IPS DF 6.9 (cell line): ENCODE measurements around the gene ZNF48.

Source experiments
- DNase-seq: peaks from one replicate; pipeline ENCODE4 v3.0.0-alpha.2; 2013; ENCODE audit warnings: low read depth, low spot score
- H3K27ac ChIP-seq: one replicate; pipeline ENCODE4 v1.5.1; 2013; ENCODE audit warnings: low read length, control low read depth
- H3K27me3 ChIP-seq: 2 replicates; pipeline ENCODE4 v1.6.1; 2013; ENCODE audit warnings: mild to moderate bottlenecking, low read length; ENCODE audit not compliant: control insufficient read depth, insufficient read depth
- H3K36me3 ChIP-seq: 2 replicates; pipeline ENCODE4 v1.6.1; 2013; ENCODE audit warnings: low read length; ENCODE audit not compliant: control insufficient read depth, insufficient read depth
- H3K4me1 ChIP-seq: 2 replicates; pipeline ENCODE4 v1.6.1; 2013; ENCODE audit warnings: low read length; ENCODE audit not compliant: control insufficient read depth, insufficient read depth
- H3K4me3 ChIP-seq: 2 replicates; pipeline ENCODE4 v1.5.1; 2013; ENCODE audit warnings: mild to moderate bottlenecking, low read length
- H3K9me3 ChIP-seq: 2 replicates; pipeline ENCODE4 v1.6.1; 2013; ENCODE audit warnings: low read length, inconsistent platforms; ENCODE audit not compliant: control insufficient read depth, insufficient read depth
- WGBS: extraction: QIAGEN DNeasy Blood & Tissue Kit; methylation state at CpG from one replicate; pipeline ENCODE4 v1.1.7; 2013; ENCODE audit warnings: mixed read lengths, missing lambda C conversion rate; ENCODE audit not compliant: insufficient read length, insufficient coverage; 5-methylcytosine and 5-hydroxymethylcytosine counted together

Gene ZNF48

DNA sequence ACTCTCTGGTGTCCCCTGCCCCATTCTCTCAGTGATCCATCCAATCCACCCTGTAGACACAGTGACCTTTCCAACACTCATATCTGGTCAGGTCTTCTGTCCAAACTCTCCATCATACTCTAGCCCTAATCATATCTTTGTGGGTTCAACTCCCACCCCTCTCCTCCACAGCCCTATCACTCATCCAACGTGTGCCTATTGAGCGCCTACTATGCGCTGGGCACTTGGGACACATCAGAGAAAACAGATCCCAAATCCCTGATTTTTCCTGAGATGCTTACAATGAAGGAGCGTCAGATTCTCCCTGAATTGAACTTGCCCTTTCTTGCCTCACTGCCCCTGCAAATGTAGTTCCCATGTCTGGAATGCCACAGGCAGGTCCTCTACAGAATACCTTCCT lies 32.8 kb downstream of the ZNF48 start:
- Histone ChIP-seq H3K27ac (no peak overlapping the region), H3K4me1 (peaks cover 4% of the 10 kb centered on the region; the same call in 1 of the 2 replicates), H3K36me3 (peaks cover 16% of the 10 kb centered on the region; the same call in 1 of the 2 replicates), H3K27me3 (no peaks in the 10 kb centered on the region), H3K4me3 (no peak overlapping the region), H3K9me3 (no peaks in the 10 kb centered on the region)
- no CpG with 5 or more reads among the region's 4 CpGs for WGBS
- no peak for DNase-seq

DNA sequence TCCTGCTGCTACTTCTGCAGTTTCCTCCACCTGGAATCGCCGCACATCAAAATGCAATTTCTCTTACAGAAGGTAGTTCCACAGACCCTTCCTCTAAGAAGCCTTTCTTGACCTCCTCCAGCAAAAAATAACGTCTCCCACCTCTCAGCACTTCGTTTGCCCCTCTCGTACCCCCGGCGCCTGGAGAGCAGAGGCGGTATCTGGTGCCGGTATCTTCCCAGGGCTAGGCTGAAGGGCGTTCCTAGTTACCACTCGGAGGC lies 34.1 kb downstream of the ZNF48 start:
- Histone ChIP-seq H3K27ac (no peak overlapping the region), H3K9me3 (no peaks in the 10 kb centered on the region), H3K4me3 (peak overlapping the region; percentile 66; the same call in 1 of the 2 replicates), H3K36me3 (peaks cover 6% of the 10 kb centered on the region; the same call in 1 of the 2 replicates), H3K4me1 (peaks cover 4% of the 10 kb centered on the region; the same call in 1 of the 2 replicates), H3K27me3 (no peaks in the 10 kb centered on the region)
- no CpG with 5 or more reads among the region's 11 CpGs for WGBS
- DNase-seq, result no peak

DNA sequence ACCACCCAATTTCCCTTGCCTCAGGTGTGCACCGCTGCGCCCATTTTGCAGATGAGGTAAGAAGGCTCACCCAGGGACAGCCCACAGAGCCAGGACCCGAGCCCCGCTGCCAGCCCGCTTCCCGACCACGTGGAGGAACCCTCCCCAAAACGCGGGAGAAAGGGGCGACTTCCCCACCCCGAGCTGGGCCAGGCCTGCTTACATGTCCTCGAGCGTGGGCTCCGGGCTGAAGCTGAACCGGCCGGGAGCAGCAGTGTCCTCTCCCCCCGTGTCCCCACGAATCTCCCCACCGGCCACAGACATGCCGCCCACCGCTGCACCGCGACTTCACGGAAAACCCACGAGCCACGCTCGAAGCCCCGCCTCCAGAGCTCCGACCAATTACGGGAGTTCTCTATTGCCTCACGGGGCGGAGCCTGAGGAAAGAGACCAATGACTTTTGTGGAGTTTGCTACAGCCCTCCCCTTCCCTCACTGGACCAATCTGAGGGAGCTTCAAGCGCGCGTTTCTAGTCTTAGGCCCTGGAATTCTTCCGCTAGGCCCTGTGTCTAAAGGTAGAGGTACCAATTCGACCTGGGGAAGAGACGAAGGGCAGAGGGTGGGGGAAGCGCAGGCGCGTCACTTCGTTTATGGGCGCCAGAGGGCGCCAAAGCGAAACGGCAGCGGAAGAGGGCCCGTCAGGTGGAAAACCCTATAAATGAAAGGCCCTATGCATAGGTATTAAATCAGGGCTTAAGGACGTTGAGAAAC lies 34.6 kb downstream of the ZNF48 start, which contains the start of gene DCTPP1:
DCTPP1 (minus strand) TSS at position 353 of the 750 bp plus-strand sequence; CDS start at position 303, 50 bp downstream.
- no CpG with 5 or more reads among the region's 49 CpGs for WGBS
- DNase-seq, result peak; percentile 98

DNA sequence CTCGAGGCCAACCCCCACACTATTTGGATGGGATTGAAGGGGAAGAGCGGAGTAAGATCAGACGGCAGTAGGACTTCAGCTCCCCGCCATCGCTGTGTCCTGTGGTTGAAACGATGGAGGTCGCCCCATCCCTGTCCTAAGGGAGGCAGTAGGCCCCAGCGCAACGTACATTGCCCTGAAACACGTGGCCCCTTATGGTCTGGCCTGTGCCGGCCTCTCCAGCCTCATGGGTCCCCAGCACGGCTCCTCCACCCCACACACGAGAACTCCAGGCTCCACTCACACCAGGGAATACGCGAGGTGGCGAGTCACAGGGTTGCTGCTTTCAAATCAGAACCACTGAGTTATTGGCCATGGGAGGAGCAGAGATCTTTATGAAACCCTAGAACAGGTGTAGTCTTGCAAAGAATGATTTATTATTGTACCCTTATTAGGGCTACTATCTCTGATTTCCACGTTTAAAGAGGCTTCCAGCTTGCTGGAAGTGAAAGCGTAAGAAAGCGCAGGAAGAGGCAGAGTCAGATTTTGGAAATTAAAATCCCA lies 35.3 kb downstream of the ZNF48 start:
- WGBS, result no CpG with 5 or more reads among the region's 19 CpGs
- Histone ChIP-seq H3K36me3 (peaks cover 6% of the 10 kb centered on the region; the same call in 1 of the 2 replicates), H3K9me3 (no peaks in the 10 kb centered on the region), H3K4me1 (peaks cover 4% of the 10 kb centered on the region; the same call in 1 of the 2 replicates), H3K4me3 (no peak overlapping the region), H3K27me3 (no peaks in the 10 kb centered on the region), H3K27ac (no peak overlapping the region)
- DNase-seq, result no peak

More for the DNA sequence above, 34.6 kb downstream of the ZNF48 start, which contains the start of gene DCTPP1:
- Histone ChIP-seq H3K4me1 (peaks cover 4% of the 10 kb centered on the region; the same call in 1 of the 2 replicates), H3K9me3 (no peaks in the 10 kb centered on the region), H3K27ac (no peak within 1 kb of the TSS), H3K36me3 (peaks cover 6% of the 10 kb centered on the region; the same call in 1 of the 2 replicates), H3K27me3 (no peaks in the 10 kb centered on the region), H3K4me3 (peak within 1 kb of the TSS; percentile 66)

DNA sequence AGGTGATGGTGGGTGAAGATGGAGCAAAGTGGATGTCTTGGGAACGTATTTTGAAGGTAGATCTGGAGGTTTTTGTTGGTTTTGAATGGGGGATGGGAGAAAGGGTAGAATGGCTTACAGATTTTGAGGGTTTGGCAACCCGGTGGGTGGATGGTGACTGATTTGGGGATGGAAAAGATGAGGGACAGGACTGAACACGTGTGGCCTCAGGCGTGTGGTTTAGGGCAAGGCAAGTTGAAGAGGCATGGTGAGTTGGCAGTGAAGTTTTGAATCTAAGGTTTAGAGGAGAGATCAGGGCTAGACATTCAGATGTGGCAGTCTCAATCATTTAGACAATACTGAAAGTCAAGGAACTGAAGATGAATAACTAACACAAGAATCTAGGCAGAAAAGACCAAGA lies 39.6 kb downstream of the ZNF48 start:
- H3K27ac ChIP-seq, result no peak overlapping the region
- WGBS, result 100% methylated on average over 2 of the region's 4 CpGs
- peaks cover 2% of the 10 kb centered on the region; the same call in 1 of the 2 replicates for H3K4me1 ChIP-seq
- H3K27me3 ChIP-seq, result no peaks in the 10 kb centered on the region
- no peaks in the 10 kb centered on the region for H3K36me3 ChIP-seq
- no peak overlapping the region for H3K4me3 ChIP-seq
- DNase-seq, result no peak
- no peaks in the 10 kb centered on the region for H3K9me3 ChIP-seq

DNA sequence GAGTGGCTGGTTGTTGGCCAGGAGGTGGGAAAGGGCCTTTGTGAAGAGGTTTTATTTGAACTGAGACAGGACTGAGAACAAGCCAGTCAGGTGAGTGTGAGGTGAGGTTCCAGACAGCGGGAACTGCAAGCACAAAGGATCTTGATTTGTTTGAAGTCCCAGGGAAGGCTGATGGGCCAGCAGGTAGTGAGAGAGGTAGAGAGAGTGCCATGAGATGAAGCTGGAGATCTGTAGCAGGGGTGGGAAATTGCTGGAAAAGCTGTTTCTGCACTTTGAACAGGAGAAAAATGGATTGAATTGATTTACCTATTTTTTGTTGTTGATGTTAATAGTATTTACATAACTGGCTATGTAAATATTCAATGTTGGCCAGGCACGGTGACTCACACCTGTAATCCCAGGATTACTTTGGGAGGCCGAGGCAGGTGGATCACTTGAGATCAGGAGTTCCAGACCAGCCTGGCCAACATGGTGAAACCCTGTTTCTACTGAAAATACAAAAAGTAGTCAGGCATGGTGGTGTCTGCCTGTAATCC lies 42.4 kb downstream of the ZNF48 start:
- Histone ChIP-seq H3K4me3 (no peak overlapping the region), H3K9me3 (no peaks in the 10 kb centered on the region), H3K36me3 (no peaks in the 10 kb centered on the region), H3K4me1 (no peaks in the 10 kb centered on the region), H3K27me3 (no peaks in the 10 kb centered on the region), H3K27ac (no peak overlapping the region)
- DNase-seq, result no peak
- no CpG with 5 or more reads among the region's 3 CpGs for WGBS

DNA sequence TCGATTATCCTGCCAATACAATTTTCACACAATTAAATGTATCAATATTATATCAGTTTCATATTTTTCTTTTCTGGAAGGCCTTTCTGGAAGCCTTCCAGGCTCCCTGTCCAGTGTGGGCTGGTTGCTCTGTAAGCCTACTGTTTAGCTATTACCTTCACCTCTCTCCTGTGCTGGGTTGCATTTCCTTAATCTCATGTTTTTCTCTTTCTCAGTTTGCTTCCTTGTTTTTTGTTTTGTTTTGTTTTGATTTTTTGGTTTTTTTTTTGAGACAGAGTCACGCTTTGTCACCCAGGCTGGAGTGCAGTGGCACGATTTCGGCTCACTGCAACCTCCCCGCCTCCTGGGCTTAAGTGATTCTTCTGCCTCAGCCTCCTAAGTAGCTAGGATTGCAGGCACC lies 43.6 kb downstream of the ZNF48 start:
- Histone ChIP-seq H3K4me1 (no peaks in the 10 kb centered on the region), H3K9me3 (no peaks in the 10 kb centered on the region), H3K27me3 (no peaks in the 10 kb centered on the region), H3K27ac (no peak overlapping the region), H3K36me3 (no peaks in the 10 kb centered on the region), H3K4me3 (no peak overlapping the region)
- 100% methylated on average over 1 of the region's 5 CpGs for WGBS
- DNase-seq, result no peak

DNA sequence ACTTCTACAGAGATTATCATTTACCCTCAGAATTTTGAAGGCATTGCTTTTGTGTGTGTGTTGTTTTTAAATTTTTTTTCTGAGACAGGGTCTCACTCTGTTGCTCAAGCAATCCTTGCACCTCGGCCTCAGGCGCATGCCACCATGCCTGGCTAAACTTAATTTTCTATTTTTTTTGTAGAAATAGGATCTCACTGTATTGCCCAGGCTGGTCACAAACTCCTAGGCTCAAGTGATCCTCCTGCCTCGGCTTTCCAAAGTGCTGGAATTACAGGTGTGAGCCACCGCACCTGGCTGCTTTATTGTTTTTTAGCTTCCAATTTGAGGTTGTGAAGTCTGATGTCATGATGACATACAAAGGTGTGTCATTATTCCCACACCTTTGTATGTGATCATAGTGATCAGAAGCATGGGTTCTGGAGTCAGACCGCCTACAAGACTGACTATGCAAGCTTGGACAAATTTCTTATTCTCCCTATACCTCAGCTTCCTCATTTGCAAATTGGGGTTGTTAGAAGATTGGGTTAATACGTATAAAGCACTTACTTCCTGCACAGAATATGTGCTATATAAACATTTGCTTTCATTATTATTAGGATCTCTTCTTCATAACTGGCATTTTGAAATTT lies 44.6 kb downstream of the ZNF48 start:
- Histone ChIP-seq H3K4me3 (no peak overlapping the region), H3K36me3 (no peaks in the 10 kb centered on the region), H3K27me3 (no peaks in the 10 kb centered on the region), H3K9me3 (no peaks in the 10 kb centered on the region), H3K27ac (no peak overlapping the region), H3K4me1 (no peaks in the 10 kb centered on the region)
- WGBS, result no CpG with 5 or more reads among the region's 6 CpGs
- no peak for DNase-seq

DNA sequence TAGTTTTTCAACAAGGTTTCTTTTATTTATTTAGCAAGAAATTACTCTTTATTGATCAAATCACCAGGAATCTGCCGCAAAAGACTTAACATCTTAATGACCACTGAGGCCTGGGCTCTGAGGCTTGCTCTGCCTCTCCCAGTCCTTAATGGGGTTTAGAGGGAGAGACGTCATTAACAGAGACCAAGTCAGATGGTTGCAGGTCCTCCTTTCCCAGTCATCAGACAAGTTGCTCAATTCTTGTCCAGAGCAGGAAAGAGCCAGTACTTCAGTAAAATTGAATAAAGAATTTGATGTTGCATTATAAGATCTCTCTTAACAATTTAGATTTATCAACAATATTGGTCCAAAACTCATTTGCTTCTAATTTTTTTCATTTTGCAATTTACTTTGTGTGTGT lies 48.4 kb downstream of the ZNF48 start:
- Histone ChIP-seq H3K9me3 (no peaks in the 10 kb centered on the region), H3K27me3 (no peaks in the 10 kb centered on the region), H3K4me1 (no peaks in the 10 kb centered on the region; the same call in 1 of the 2 replicates), H3K36me3 (no peaks in the 10 kb centered on the region), H3K27ac (no peak overlapping the region), H3K4me3 (no peak overlapping the region)
- DNase-seq, result no peak
- no CpG with 5 or more reads among the region's 2 CpGs for WGBS
